ENCODE measurements around the gene TRPV4.

Gene TRPV4

DNA sequence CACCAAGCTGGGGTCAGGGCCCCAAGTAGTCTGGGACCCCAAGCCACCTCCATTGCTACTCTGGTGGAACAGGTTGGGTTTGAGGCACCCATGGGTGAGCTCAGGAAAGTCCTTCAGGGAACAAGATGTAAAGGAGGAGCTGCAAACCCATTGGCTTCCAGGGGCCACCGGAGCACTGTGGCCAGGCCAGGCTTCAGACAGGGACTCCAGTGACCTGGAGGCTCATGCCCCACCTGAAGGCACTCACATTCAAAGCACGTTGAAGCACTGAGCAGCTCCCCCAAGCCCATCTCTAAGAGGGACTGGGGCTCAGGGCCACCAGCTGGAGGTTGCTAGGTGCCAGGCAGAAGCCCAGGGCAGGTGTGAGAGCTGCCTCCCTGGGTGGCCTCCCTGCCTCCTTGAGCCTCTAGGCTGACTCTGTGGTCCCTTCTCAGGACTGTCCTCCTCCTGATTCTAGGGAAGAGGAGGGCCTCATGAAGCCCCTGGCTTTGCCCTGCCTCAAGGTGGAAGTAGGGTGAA, 70.5 kb downstream of the TRPV4 start:
- peaks cover 7% of the 10 kb centered on the region for H3K9me3 ChIP-seq (ENCODE audit: control insufficient read depth, low read length)
- H3K4me3 ChIP-seq (ENCODE audit: low read length): no peak overlapping the region
- DNase-seq (ENCODE audit: low read depth): no peak
- no peak overlapping the region for H3K9ac ChIP-seq (ENCODE audit: low read length)
- H3K36me3 ChIP-seq (ENCODE audit: control insufficient read depth, insufficient read depth, low read length, severe bottlenecking): no peaks in the 10 kb centered on the region
- peaks cover 27% of the 10 kb centered on the region for H3K27me3 ChIP-seq (replicated peaks; ENCODE audit: control insufficient read depth, insufficient read depth, low read length)
- H3K4me1 ChIP-seq (ENCODE audit: control insufficient read depth, insufficient read depth, low read length): no peaks in the 10 kb centered on the region

- Histone ChIP-seq H3K4me1 (ENCODE audit: control insufficient read depth, insufficient read depth, low read length) (no peaks in the 10 kb centered on the region), H3K9me3 (ENCODE audit: control insufficient read depth, low read length) (peaks cover 9% of the 10 kb centered on the region), H3K4me3 (ENCODE audit: low read length) (no peak overlapping the region), H3K27me3 (replicated peaks; ENCODE audit: control insufficient read depth, insufficient read depth, low read length) (peaks cover 22% of the 10 kb centered on the region), H3K36me3 (ENCODE audit: control insufficient read depth, insufficient read depth, low read length, severe bottlenecking) (no peaks in the 10 kb centered on the region), H3K9ac (ENCODE audit: low read length) (no peak overlapping the region)
- DNase-seq (ENCODE audit: low read depth): no peak
Observed at GRCh38 chr12:109762071-109762672, 71.0 kb downstream of the TRPV4 start.

DNA sequence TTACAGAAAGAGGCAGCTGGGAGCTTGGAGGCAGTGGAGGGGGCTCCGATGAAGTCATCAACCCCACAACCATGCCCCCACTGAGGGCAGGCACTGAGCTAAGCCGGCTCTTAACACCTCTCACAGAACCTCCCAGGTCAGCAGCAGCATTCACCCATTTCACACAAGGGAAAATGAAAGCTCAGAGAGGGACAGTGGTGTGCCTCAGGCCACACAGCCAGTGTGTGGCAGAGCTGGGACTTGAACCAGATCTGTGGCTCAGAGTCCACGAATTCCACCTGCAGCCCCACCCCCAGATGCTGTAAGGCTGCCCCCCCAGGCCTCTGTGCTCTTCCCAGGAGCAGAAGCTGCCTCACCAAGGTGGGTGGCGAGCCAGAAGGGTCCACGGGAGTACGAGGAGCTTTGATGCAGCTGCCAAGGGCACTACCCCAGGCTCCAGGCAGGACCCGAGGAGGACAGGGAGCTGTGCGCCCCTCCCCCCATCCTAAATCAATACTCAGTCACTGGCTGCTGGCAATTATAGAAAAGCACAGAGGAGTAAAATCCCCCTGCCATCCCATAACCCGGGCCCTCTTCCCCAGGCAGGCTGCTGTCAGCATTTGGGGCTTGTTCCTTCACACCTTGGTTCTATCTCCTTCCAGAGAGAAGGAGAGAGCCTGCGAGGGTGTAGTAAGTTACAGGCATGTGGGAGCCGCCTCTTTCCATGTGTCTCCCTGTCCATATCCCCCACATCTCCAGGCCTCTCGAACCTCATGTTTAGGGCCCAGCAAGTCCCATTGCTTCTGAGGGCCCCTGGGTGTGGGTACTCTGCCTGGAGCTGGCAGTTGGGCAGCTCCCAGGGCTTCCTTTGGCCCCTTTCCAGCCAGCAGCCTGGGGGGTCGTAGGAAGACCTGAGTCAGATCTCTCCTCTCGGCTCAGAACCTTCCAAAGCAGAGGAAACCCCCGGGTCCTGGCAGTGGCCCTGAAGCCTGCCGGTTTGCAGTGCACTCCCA, 72.0 kb downstream of the TRPV4 start:
- H3K9me3 ChIP-seq (ENCODE audit: control insufficient read depth, low read length): peaks cover 19% of the 10 kb centered on the region
- H3K9ac ChIP-seq (ENCODE audit: low read length): no peak overlapping the region
- no peak for DNase-seq (ENCODE audit: low read depth)
- no peak overlapping the region for H3K4me3 ChIP-seq (ENCODE audit: low read length)
- no peaks in the 10 kb centered on the region for H3K4me1 ChIP-seq (ENCODE audit: control insufficient read depth, insufficient read depth, low read length)
- H3K36me3 ChIP-seq (ENCODE audit: control insufficient read depth, insufficient read depth, low read length, severe bottlenecking): no peaks in the 10 kb centered on the region
- peaks cover 20% of the 10 kb centered on the region for H3K27me3 ChIP-seq (replicated peaks; ENCODE audit: control insufficient read depth, insufficient read depth, low read length)

- Histone ChIP-seq H3K9me3 (ENCODE audit: control insufficient read depth, low read length) (peaks cover 28% of the 10 kb centered on the region), H3K4me3 (ENCODE audit: low read length) (no peak overlapping the region), H3K27me3 (replicated peaks; ENCODE audit: control insufficient read depth, insufficient read depth, low read length) (peaks cover 18% of the 10 kb centered on the region), H3K4me1 (ENCODE audit: control insufficient read depth, insufficient read depth, low read length) (no peaks in the 10 kb centered on the region), H3K9ac (ENCODE audit: low read length) (no peak overlapping the region), H3K36me3 (ENCODE audit: control insufficient read depth, insufficient read depth, low read length, severe bottlenecking) (no peaks in the 10 kb centered on the region)
- DNase-seq (ENCODE audit: low read depth): no peak
Observed at GRCh38 chr12:109760031-109760929, 72.9 kb downstream of the TRPV4 start.

DNA sequence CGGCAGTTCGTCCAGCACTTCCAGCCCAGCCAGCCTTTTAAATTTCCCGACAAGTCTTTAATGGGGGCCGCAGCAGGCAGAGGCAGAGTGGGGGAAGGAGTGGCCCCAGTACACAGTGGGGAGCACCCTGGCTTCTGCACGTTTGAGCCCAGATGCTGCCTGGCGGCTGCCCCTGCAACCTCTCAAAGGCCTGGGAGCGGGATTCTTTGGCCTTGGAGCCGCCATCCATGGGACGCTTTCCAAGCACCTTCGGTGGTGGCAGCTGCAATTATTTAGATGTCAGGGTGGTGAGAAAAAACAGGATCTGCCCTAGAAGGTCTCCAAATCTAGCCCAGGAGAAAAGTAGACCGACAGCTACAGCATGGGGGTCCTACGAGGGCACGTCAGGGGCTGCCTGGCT, 73.6 kb downstream of the TRPV4 start:
- DNase-seq (ENCODE audit: low read depth): no peak
- Histone ChIP-seq H3K4me3 (ENCODE audit: low read length) (no peak overlapping the region), H3K27me3 (replicated peaks; ENCODE audit: control insufficient read depth, insufficient read depth, low read length) (peaks cover 18% of the 10 kb centered on the region), H3K9ac (ENCODE audit: low read length) (no peak overlapping the region), H3K9me3 (ENCODE audit: control insufficient read depth, low read length) (peaks cover 28% of the 10 kb centered on the region), H3K36me3 (ENCODE audit: control insufficient read depth, insufficient read depth, low read length, severe bottlenecking) (no peaks in the 10 kb centered on the region), H3K4me1 (ENCODE audit: control insufficient read depth, insufficient read depth, low read length) (no peaks in the 10 kb centered on the region)

- H3K9me3 ChIP-seq (ENCODE audit: control insufficient read depth, low read length): peaks cover 28% of the 10 kb centered on the region
- H3K4me1 ChIP-seq (ENCODE audit: control insufficient read depth, insufficient read depth, low read length): no peaks in the 10 kb centered on the region
- H3K9ac ChIP-seq (ENCODE audit: low read length): no peak overlapping the region
- no peak overlapping the region for H3K4me3 ChIP-seq (ENCODE audit: low read length)
- DNase-seq (ENCODE audit: low read depth): no peak
- peaks cover 18% of the 10 kb centered on the region for H3K27me3 ChIP-seq (replicated peaks; ENCODE audit: control insufficient read depth, insufficient read depth, low read length)
- no peaks in the 10 kb centered on the region for H3K36me3 ChIP-seq (ENCODE audit: control insufficient read depth, insufficient read depth, low read length, severe bottlenecking)
Observed at GRCh38 chr12:109758426-109759420, 74.5 kb downstream of the TRPV4 start.

DNA sequence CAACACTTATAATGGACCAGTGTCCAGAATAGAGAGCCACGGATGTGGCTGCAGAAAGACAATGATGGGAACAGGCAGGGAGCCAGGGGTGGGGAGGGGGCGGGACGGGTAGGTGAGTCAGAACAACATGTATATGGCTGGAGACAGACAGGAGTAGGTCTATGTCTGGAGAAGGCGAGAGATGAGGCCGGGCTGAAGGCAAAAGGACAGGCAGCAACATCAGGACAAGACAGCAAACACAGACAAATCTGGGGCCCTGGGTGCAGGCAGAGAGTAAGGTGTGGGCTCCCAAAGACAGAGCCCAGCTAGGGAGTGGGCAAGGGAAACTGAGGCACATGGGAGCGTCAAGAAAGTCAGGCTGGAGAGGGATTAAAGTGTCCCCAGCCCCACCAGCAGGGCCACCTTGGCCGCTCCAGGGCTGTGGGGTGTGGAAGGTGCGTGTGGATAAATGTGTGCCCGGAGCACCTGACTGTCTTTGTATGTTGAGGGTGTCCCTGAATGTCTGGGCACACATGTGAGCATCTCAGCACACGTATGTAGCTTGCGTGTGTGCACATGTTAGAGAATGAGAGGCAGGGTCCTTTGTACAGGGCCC, 75.4 kb downstream of the TRPV4 start:
- H3K4me3 ChIP-seq (ENCODE audit: low read length): no peak overlapping the region
- H3K4me1 ChIP-seq (ENCODE audit: control insufficient read depth, insufficient read depth, low read length): no peaks in the 10 kb centered on the region
- H3K27me3 ChIP-seq (replicated peaks; ENCODE audit: control insufficient read depth, insufficient read depth, low read length): peaks cover 19% of the 10 kb centered on the region
- H3K36me3 ChIP-seq (ENCODE audit: control insufficient read depth, insufficient read depth, low read length, severe bottlenecking): no peaks in the 10 kb centered on the region
- no peak overlapping the region for H3K9ac ChIP-seq (ENCODE audit: low read length)
- H3K9me3 ChIP-seq (ENCODE audit: control insufficient read depth, low read length): peaks cover 21% of the 10 kb centered on the region
- DNase-seq (ENCODE audit: low read depth): no peak

- H3K4me1 ChIP-seq (ENCODE audit: control insufficient read depth, insufficient read depth, low read length): no peaks in the 10 kb centered on the region
- H3K9ac ChIP-seq (ENCODE audit: low read length): no peak overlapping the region
- H3K36me3 ChIP-seq (ENCODE audit: control insufficient read depth, insufficient read depth, low read length, severe bottlenecking): no peaks in the 10 kb centered on the region
- no peak for DNase-seq (ENCODE audit: low read depth)
- peaks cover 26% of the 10 kb centered on the region for H3K9me3 ChIP-seq (ENCODE audit: control insufficient read depth, low read length)
- H3K4me3 ChIP-seq (ENCODE audit: low read length): no peak overlapping the region
- H3K27me3 ChIP-seq (replicated peaks; ENCODE audit: control insufficient read depth, insufficient read depth, low read length): peaks cover 32% of the 10 kb centered on the region
Observed at GRCh38 chr12:109756457-109756856, 76.7 kb downstream of the TRPV4 start.

GRCh38 chr12:109753959-109754358, 79.2 kb downstream of the TRPV4 start:
- Histone ChIP-seq H3K9me3 (ENCODE audit: control insufficient read depth, low read length) (peaks cover 47% of the 10 kb centered on the region), H3K4me1 (ENCODE audit: control insufficient read depth, insufficient read depth, low read length) (no peaks in the 10 kb centered on the region), H3K27me3 (replicated peaks; ENCODE audit: control insufficient read depth, insufficient read depth, low read length) (peaks cover 23% of the 10 kb centered on the region), H3K4me3 (ENCODE audit: low read length) (no peak overlapping the region), H3K9ac (ENCODE audit: low read length) (no peak overlapping the region), H3K36me3 (ENCODE audit: control insufficient read depth, insufficient read depth, low read length, severe bottlenecking) (no peaks in the 10 kb centered on the region)
- no peak for DNase-seq (ENCODE audit: low read depth)

- no peak for DNase-seq (ENCODE audit: low read depth)
- no peaks in the 10 kb centered on the region for H3K4me1 ChIP-seq (ENCODE audit: control insufficient read depth, insufficient read depth, low read length)
- H3K4me3 ChIP-seq (ENCODE audit: low read length): no peak overlapping the region
- peaks cover 47% of the 10 kb centered on the region for H3K9me3 ChIP-seq (ENCODE audit: control insufficient read depth, low read length)
- peaks cover 20% of the 10 kb centered on the region for H3K27me3 ChIP-seq (replicated peaks; ENCODE audit: control insufficient read depth, insufficient read depth, low read length)
- H3K9ac ChIP-seq (ENCODE audit: low read length): no peak overlapping the region
- no peaks in the 10 kb centered on the region for H3K36me3 ChIP-seq (ENCODE audit: control insufficient read depth, insufficient read depth, low read length, severe bottlenecking)
Observed at GRCh38 chr12:109753054-109753401, 80.2 kb downstream of the TRPV4 start.

Measured in adipocyte (in vitro differentiated cells).